ENCODE data around the gene SPTBN1.
"Not testable (repeated sequence)": the region's sequence is repeated elsewhere in the genome, so short reads cannot be mapped to it uniquely, and the experiment has no call there.

DNA sequence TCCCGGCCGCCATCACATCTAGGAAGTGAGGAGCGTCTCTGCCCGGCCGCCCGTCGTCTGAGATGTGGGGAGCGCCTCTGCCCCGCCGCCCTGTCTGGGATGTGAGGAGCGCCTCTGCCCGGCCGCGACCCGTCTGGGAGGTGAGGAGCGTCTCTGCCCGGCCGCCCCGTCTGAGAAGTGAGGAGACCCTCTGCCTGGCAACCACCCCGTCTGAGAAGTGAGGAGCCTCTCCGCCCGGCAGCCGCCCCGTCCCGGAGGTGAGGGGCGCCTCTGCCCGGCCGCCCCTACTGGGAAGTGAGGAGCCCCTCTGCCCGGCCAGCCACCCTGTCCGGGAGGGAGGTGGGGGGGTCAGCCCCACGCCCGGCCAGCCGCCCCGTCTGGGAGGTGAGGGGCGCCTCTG is 29.6 kb downstream of the SPTBN1 start:
- TF ChIP-seq, protein P1, sequence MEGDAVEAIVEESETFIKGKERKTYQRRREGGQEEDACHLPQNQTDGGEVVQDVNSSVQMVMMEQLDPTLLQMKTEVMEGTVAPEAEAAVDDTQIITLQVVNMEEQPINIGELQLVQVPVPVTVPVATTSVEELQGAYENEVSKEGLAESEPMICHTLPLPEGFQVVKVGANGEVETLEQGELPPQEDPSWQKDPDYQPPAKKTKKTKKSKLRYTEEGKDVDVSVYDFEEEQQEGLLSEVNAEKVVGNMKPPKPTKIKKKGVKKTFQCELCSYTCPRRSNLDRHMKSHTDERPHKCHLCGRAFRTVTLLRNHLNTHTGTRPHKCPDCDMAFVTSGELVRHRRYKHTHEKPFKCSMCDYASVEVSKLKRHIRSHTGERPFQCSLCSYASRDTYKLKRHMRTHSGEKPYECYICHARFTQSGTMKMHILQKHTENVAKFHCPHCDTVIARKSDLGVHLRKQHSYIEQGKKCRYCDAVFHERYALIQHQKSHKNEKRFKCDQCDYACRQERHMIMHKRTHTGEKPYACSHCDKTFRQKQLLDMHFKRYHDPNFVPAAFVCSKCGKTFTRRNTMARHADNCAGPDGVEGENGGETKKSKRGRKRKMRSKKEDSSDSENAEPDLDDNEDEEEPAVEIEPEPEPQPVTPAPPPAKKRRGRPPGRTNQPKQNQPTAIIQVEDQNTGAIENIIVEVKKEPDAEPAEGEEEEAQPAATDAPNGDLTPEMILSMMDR (IDR thresholded peaks at IDR 0.05): not testable (repeated sequence)
- TF ChIP-seq POLR2A (IDR thresholded peaks at IDR 0.05): not testable (repeated sequence)
